ACC112 (cell line): Measurements from ENCODE around the gene AP5S1.

Experiments
- H2AFZ ChIP-seq: fragments of 200-600 bp; sonication (generic); one replicate; pipeline ENCODE4 v1.6.0; 2017; ENCODE audit warnings: antibody characterized with exemption, low read length; ENCODE audit not compliant: unreplicated experiment
- H3K27ac ChIP-seq: fragments of 200-600 bp; sonication (generic); 2 replicates; pipeline ENCODE4 v1.5.1; 2014; ENCODE audit warnings: low read depth, mild to moderate bottlenecking, antibody characterized with exemption, low read length, moderate library complexity
- H3K27me3 ChIP-seq: fragments of 200-600 bp; sonication (generic); 2 replicates; pipeline ENCODE4 v1.6.1; 2014; ENCODE audit warnings: mild to moderate bottlenecking, antibody characterized with exemption, low read length, moderate library complexity, mixed read lengths; ENCODE audit not compliant: insufficient read depth
- H3K36me3 ChIP-seq: fragments of 200-600 bp; sonication (generic); 2 replicates; pipeline ENCODE4 v1.6.1; 2016; ENCODE audit warnings: mild to moderate bottlenecking, antibody characterized with exemption, low read length, moderate library complexity, mixed read lengths; ENCODE audit not compliant: insufficient read depth
- H3K4me1 ChIP-seq: fragments of 200-600 bp; sonication (generic); one replicate; pipeline ENCODE4 v1.6.1; 2016; ENCODE audit warnings: low read length, mixed read lengths; ENCODE audit not compliant: insufficient read depth, unreplicated experiment, control insufficient read depth
- H3K4me3 ChIP-seq: fragments of 200-600 bp; sonication (generic); 2 replicates; pipeline ENCODE4 v1.5.1; 2014; ENCODE audit warnings: mild to moderate bottlenecking, low read depth, low read length
- H3K79me2 ChIP-seq: fragments of 200-600 bp; sonication (generic); one replicate; pipeline ENCODE4 v1.6.0; 2016; ENCODE audit warnings: low read length; ENCODE audit not compliant: control insufficient read depth, unreplicated experiment, insufficient read depth

AP5S1 gene

GRCh38 chr20:3812259-3812681 is 8.1 kb upstream of the AP5S1 start:
- Histone ChIP-seq H3K4me1 (peaks cover 46% of the 10 kb centered on the region), H3K27ac (peak overlapping the region; percentile 99), H3K36me3 (no peaks in the 10 kb centered on the region)

GRCh38 chr20:3812975-3813847 is 7.1 kb upstream of the AP5S1 start:
- Histone ChIP-seq H3K27ac (peak overlapping the region; percentile 19), H2AFZ (no peak overlapping the region), H3K27me3 (no peaks in the 10 kb centered on the region), H3K79me2 (peaks cover 8% of the 10 kb centered on the region), H3K36me3 (no peaks in the 10 kb centered on the region), H3K4me3 (no peak overlapping the region), H3K4me1 (peaks cover 39% of the 10 kb centered on the region)

More at GRCh38 chr20:3812259-3812681, 8.1 kb upstream of the AP5S1 start:
- no peaks in the 10 kb centered on the region for H3K27me3 ChIP-seq
- peaks cover 8% of the 10 kb centered on the region for H3K79me2 ChIP-seq
- H2AFZ ChIP-seq, result no peak overlapping the region
- H3K4me3 ChIP-seq, result peak overlapping the region; percentile 8; the same call in 1 of the 2 replicates

- no peak overlapping the region for H3K27ac ChIP-seq
- H2AFZ ChIP-seq, result no peak overlapping the region
Observed at GRCh38 chr20:3813848-3814581, 6.3 kb upstream of the AP5S1 start.

GRCh38 chr20:3814928-3815495 is 5.3 kb upstream of the AP5S1 start:
- Histone ChIP-seq H3K4me3 (no peak overlapping the region), H3K79me2 (peaks cover 7% of the 10 kb centered on the region), H3K27me3 (no peaks in the 10 kb centered on the region), H3K27ac (no peak overlapping the region), H3K4me1 (peaks cover 45% of the 10 kb centered on the region), H3K36me3 (no peaks in the 10 kb centered on the region), H2AFZ (no peak overlapping the region)

More at GRCh38 chr20:3813848-3814581, 6.3 kb upstream of the AP5S1 start:
- Histone ChIP-seq H3K4me1 (peaks cover 41% of the 10 kb centered on the region), H3K36me3 (no peaks in the 10 kb centered on the region), H3K27me3 (no peaks in the 10 kb centered on the region), H3K4me3 (no peak overlapping the region), H3K79me2 (peaks cover 8% of the 10 kb centered on the region)

- Histone ChIP-seq H3K27me3 (no peaks in the 10 kb centered on the region), H3K36me3 (no peaks in the 10 kb centered on the region), H3K4me3 (no peak overlapping the region), H2AFZ (no peak overlapping the region), H3K79me2 (no peaks in the 10 kb centered on the region), H3K27ac (no peak overlapping the region), H3K4me1 (peaks cover 38% of the 10 kb centered on the region)
Observed at GRCh38 chr20:3815703-3816315, 4.5 kb upstream of the AP5S1 start.

GRCh38 chr20:3818155-3819151 is 1.9 kb upstream of the AP5S1 start:
- Histone ChIP-seq H3K36me3 (peaks cover 6% of the 10 kb centered on the region; the same call in 1 of the 2 replicates), H3K27me3 (no peaks in the 10 kb centered on the region), H3K27ac (peak overlapping the region; percentile 89; the same call in 1 of the 2 replicates), H2AFZ (no peak overlapping the region), H3K4me3 (no peak overlapping the region), H3K4me1 (peaks cover 22% of the 10 kb centered on the region), H3K79me2 (peaks cover 4% of the 10 kb centered on the region)

- peak overlapping the region; percentile 48 for H2AFZ ChIP-seq
- peak overlapping the region; percentile 89 for H3K27ac ChIP-seq
- no peaks in the 10 kb centered on the region for H3K27me3 ChIP-seq
- peak overlapping the region; percentile 81 for H3K4me3 ChIP-seq
- H3K36me3 ChIP-seq, result peaks cover 6% of the 10 kb centered on the region; the same call in 1 of the 2 replicates
- H3K79me2 ChIP-seq, result peaks cover 4% of the 10 kb centered on the region
- peaks cover 18% of the 10 kb centered on the region for H3K4me1 ChIP-seq
Observed at GRCh38 chr20:3819411-3820047, 818 bp upstream of the AP5S1 start.

GRCh38 chr20:3820901-3821727 is 767 bp downstream of the AP5S1 start:
- peak overlapping the region; percentile 89 for H3K27ac ChIP-seq
- H3K4me1 ChIP-seq, result peaks cover 18% of the 10 kb centered on the region
- H3K79me2 ChIP-seq, result peaks cover 4% of the 10 kb centered on the region
- peaks cover 6% of the 10 kb centered on the region; the same call in 1 of the 2 replicates for H3K36me3 ChIP-seq
- H2AFZ ChIP-seq, result peak overlapping the region; percentile 89
- no peaks in the 10 kb centered on the region for H3K27me3 ChIP-seq
- H3K4me3 ChIP-seq, result peak overlapping the region; percentile 81
